ENCODE measurements around the gene RPS6KA2. TPM values are rescaled to one million over a fixed set of nuclear protein-coding genes. Genes with fewer than 3 reads are reported as not detected.

RPS6KA2 gene
- polyA plus RNA-seq, 1 experiment = 70.9 TPM

DNA sequence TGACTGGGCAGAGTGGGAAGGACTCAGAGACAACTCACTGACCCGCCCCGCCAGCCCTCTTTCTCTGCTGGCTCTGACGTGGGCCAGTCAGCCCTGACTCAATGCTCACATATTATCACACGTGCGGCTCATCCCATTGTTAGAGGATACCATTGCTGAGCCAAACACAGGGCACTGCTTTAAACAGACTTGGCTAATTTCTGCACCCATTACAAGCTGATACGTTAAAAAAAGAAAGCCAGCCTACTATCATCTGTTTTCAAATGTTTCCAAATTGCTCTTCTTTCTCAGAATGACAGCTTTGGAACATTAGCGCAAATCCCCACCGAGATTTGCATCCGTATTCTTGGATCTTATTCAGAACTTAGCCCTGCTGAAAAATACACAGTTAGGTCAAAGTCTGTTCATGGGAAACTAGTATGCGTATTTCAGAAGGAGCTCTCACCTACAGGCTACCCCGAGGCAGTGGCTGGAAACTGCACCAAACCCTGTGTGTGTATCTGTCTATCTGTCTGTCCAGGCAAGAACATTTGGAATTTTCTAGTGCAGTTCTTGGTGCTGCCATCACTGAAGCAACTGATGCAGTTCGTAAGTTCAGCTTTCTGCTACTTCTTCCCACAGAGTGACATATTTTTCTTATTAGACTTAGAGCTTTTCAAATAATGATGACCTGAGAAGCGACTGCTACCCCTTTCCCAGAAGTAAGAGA lies 73.3 kb downstream of the RPS6KA2 start:
- no peaks in the 10 kb centered on the region for H3K27me3 ChIP-seq (ENCODE audit: control insufficient read depth, insufficient read depth, low read length)
- TF ChIP-seq, protein P1, sequence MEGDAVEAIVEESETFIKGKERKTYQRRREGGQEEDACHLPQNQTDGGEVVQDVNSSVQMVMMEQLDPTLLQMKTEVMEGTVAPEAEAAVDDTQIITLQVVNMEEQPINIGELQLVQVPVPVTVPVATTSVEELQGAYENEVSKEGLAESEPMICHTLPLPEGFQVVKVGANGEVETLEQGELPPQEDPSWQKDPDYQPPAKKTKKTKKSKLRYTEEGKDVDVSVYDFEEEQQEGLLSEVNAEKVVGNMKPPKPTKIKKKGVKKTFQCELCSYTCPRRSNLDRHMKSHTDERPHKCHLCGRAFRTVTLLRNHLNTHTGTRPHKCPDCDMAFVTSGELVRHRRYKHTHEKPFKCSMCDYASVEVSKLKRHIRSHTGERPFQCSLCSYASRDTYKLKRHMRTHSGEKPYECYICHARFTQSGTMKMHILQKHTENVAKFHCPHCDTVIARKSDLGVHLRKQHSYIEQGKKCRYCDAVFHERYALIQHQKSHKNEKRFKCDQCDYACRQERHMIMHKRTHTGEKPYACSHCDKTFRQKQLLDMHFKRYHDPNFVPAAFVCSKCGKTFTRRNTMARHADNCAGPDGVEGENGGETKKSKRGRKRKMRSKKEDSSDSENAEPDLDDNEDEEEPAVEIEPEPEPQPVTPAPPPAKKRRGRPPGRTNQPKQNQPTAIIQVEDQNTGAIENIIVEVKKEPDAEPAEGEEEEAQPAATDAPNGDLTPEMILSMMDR (IDR thresholded peaks at IDR 0.05; ENCODE audit: low read depth, low read length) = no peak
- peak overlapping the region; percentile 34 for H3K27ac ChIP-seq (ENCODE audit: low read depth, low read length)
- peak; percentile 61 for DNase-seq (ENCODE audit: low read depth, low spot score)
- H3K4me3 ChIP-seq (ENCODE audit: low read depth, low read length) = no peak overlapping the region
- peaks cover 6% of the 10 kb centered on the region for H3K9me3 ChIP-seq (ENCODE audit: control insufficient read depth, insufficient read depth, low read length)
- ChIA-PET POLR2A (no interaction called here), CTCF (interaction anchor here (0.6 to 1.3 kb wide), 3 partner anchors 24 to 221 kb away, joined by 3 read pairs; no protein-coding TSS in a partner anchor)

DNA sequence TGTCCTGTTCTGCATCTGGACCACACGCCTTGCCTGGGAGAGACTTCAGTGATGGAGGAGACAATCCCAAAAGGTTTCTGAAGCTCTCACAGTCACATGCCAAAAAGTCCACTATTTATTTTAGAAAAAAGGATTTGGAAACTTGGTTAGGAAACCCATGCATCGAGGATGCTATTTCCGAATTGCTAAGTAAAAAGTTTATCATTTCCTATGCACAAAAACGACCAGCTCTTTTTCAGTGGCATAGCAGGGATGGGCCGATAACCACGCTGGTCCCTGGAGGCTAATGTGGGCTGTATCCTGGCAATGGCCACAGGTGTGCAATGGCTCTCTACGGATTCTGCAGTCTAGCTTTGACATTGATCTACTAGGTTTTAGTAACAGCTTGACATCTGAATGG lies 74.5 kb downstream of the RPS6KA2 start:
- Histone ChIP-seq H3K4me3 (ENCODE audit: low read depth, low read length) (no peak overlapping the region), H3K9me3 (ENCODE audit: control insufficient read depth, insufficient read depth, low read length) (peaks cover 6% of the 10 kb centered on the region), H3K27ac (ENCODE audit: low read depth, low read length) (no peak overlapping the region), H3K27me3 (ENCODE audit: control insufficient read depth, insufficient read depth, low read length) (no peaks in the 10 kb centered on the region)
- TF ChIP-seq, protein P1 (IDR thresholded peaks at IDR 0.05; ENCODE audit: low read depth, low read length) = no peak
- ChIA-PET POLR2A (interaction anchor here (0.7 kb wide), 1 partner anchor 75 kb away, joined by 4 read pairs; the partner anchor contains the start of gene RPS6KA2), CTCF (interaction anchor here (0.7 to 1.5 kb wide), 2 partner anchors 37 to 1709 kb away, joined by 3 to 8 read pairs; no protein-coding TSS in a partner anchor)
- DNase-seq (ENCODE audit: low read depth, low spot score) = no peak

DNA sequence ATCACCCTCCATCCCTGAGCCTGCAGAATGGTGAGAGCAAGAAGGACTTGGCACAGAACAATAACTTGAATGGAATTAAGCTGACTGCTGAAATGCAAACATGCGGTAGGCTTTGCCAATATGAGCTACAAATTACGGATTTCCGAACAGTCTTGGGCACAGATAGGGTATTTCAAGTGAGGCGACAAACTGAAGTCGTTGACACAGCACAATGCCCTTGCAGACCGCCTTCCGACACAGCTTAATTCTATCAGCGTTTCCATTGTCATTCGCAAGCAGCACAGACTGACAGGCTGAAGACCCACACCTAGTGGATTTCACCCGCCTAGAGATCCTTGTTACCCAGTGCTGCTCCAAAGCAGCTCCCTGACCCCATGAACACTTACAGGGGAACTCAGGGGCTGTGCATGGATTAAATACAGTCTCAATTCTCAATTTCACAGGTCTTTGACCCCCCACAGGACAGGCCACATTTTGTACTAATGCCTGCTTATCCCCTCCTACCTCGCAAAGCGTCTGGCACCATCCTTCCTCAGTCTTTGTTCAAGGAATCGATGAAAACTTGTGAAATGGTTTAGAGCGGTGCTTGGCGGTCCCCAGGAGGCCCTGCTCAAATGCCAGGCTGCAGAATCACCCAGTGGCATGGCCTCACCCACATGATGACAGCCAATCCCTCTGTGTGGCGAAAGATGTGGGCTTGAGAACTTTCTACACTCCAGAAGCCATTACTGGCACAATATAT lies 75.1 kb downstream of the RPS6KA2 start:
- TF ChIP-seq, protein P1 (IDR thresholded peaks at IDR 0.05; ENCODE audit: low read depth, low read length) = no peak
- CTCF ChIA-PET = interaction anchor here (1.5 kb wide), 1 partner anchor 36 kb away, joined by 3 read pairs; no protein-coding TSS in a partner anchor
- H3K9me3 ChIP-seq (ENCODE audit: control insufficient read depth, insufficient read depth, low read length) = peaks cover 2% of the 10 kb centered on the region
- no peaks in the 10 kb centered on the region for H3K27me3 ChIP-seq (ENCODE audit: control insufficient read depth, insufficient read depth, low read length)
- no peak overlapping the region for H3K27ac ChIP-seq (ENCODE audit: low read depth, low read length)
- H3K4me3 ChIP-seq (ENCODE audit: low read depth, low read length) = no peak overlapping the region
- DNase-seq (ENCODE audit: low read depth, low spot score) = no peak
- POLR2A ChIA-PET = interaction anchor here (0.6 kb wide), 1 partner anchor 57 kb away, joined by 4 read pairs; no protein-coding TSS in a partner anchor

DNA sequence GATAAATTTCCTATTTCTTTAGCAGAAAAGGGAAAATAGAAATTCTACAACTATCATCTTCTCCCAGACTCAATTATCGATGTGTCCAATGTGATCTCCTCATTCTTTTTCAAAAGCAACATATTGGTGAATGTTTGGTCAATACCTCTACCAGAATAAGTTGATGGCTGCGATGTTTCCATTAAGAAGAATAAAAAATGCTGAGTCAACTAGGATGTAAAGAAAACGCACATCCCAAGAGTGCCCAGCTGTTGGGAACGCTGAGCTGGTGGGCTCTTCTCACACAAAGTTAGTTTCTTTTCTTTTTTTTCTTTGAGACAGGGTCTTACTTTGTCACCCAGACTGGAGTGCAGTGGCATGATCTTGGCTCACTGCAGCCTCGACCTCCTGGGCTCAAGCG lies 80.4 kb downstream of the RPS6KA2 start:
- POLR2A ChIA-PET = no interaction called here
- CTCF ChIA-PET = no interaction called here
- H3K9me3 ChIP-seq (ENCODE audit: control insufficient read depth, insufficient read depth, low read length) = no peaks in the 10 kb centered on the region; the same call in 1 of the 2 replicates
- TF ChIP-seq, protein P1 (IDR thresholded peaks at IDR 0.05; ENCODE audit: low read depth, low read length) = no peak
- no peak for DNase-seq (ENCODE audit: low read depth, low spot score)
- no peaks in the 10 kb centered on the region for H3K27me3 ChIP-seq (ENCODE audit: control insufficient read depth, insufficient read depth, low read length)
- H3K4me3 ChIP-seq (ENCODE audit: low read depth, low read length) = no peak overlapping the region
- H3K27ac ChIP-seq (ENCODE audit: low read depth, low read length) = no peak overlapping the region

Data from AG04450 (cell line).